Kidney epithelial cell (primary cell): ENCODE measurements around the gene PI16. TPM values are rescaled to one million over a fixed set of nuclear protein-coding genes. Genes with fewer than 3 reads are reported as not detected.
A peak's percentile ranks its signal among the peaks of the same experiment; 100 is the strongest.

ENCODE experiments used
- DNase-seq: peaks from one replicate; pipeline ENCODE4 v3.0.0-alpha.2; 2010; ENCODE audit warnings: low read depth
- H3K27me3 ChIP-seq: 2 replicates; pipeline ENCODE4 v1.6.0; 2011; ENCODE audit warnings: low read length; ENCODE audit not compliant: control insufficient read depth, insufficient read depth
- H3K36me3 ChIP-seq: 2 replicates; pipeline ENCODE4 v1.5.1; 2011; ENCODE audit warnings: low read length; ENCODE audit not compliant: control insufficient read depth, insufficient read depth
- H3K4me3 ChIP-seq: 2 replicates; pipeline ENCODE4 v1.5.1; 2011; ENCODE audit warnings: low read depth, mild to moderate bottlenecking, control low read depth, low read length
- total RNA-seq: library from RNA; depleted of rRNA; stranded (reverse); fragments of >200 nt; gene quantifications from 2 replicates; pipeline ENCODE4 v1.2.3, GENCODE V29; 2015
- TF ChIP-seq, protein P1 (sequence below): IDR thresholded peaks from 2 replicates; pipeline ENCODE4 v1.5.1; 2011; ENCODE audit warnings: mild to moderate bottlenecking, moderate library complexity, low read length, control low read depth, inconsistent platforms; ENCODE audit not compliant: insufficient read depth, poor library complexity, severe bottlenecking

The PI16 gene
- total RNA-seq, 1 donor from 2014 or later, result not detected

DNA sequence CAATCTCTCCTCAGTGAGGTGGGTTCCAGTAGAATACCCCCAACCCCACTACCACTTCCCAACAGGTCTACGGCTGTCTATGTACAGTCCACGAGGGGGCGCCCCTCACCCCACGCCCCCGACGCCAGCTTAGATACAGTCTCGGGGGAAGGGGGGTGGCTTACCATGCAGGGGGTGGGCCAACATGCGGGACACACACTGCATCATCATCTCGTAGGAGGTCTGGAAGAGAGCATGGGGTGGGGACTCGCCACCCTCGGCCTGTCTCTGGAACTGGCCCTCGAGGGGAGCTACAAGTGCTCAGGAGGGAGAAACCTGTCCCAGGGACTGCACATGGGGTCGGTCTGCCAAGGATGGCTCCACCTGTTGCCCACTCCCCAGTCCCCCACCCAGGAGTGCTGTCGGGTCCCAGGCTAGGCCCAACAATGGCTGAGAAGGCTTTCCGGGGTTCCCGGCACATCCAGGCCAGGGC lies 23.0 kb downstream of the PI16 start:
- Histone ChIP-seq H3K4me3 (no peak overlapping the region), H3K27me3 (no peaks in the 10 kb centered on the region), H3K36me3 (peaks cover 4% of the 10 kb centered on the region)
- TF ChIP-seq, protein P1, sequence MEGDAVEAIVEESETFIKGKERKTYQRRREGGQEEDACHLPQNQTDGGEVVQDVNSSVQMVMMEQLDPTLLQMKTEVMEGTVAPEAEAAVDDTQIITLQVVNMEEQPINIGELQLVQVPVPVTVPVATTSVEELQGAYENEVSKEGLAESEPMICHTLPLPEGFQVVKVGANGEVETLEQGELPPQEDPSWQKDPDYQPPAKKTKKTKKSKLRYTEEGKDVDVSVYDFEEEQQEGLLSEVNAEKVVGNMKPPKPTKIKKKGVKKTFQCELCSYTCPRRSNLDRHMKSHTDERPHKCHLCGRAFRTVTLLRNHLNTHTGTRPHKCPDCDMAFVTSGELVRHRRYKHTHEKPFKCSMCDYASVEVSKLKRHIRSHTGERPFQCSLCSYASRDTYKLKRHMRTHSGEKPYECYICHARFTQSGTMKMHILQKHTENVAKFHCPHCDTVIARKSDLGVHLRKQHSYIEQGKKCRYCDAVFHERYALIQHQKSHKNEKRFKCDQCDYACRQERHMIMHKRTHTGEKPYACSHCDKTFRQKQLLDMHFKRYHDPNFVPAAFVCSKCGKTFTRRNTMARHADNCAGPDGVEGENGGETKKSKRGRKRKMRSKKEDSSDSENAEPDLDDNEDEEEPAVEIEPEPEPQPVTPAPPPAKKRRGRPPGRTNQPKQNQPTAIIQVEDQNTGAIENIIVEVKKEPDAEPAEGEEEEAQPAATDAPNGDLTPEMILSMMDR, result peak; percentile 58
- DNase-seq, result no peak

DNA sequence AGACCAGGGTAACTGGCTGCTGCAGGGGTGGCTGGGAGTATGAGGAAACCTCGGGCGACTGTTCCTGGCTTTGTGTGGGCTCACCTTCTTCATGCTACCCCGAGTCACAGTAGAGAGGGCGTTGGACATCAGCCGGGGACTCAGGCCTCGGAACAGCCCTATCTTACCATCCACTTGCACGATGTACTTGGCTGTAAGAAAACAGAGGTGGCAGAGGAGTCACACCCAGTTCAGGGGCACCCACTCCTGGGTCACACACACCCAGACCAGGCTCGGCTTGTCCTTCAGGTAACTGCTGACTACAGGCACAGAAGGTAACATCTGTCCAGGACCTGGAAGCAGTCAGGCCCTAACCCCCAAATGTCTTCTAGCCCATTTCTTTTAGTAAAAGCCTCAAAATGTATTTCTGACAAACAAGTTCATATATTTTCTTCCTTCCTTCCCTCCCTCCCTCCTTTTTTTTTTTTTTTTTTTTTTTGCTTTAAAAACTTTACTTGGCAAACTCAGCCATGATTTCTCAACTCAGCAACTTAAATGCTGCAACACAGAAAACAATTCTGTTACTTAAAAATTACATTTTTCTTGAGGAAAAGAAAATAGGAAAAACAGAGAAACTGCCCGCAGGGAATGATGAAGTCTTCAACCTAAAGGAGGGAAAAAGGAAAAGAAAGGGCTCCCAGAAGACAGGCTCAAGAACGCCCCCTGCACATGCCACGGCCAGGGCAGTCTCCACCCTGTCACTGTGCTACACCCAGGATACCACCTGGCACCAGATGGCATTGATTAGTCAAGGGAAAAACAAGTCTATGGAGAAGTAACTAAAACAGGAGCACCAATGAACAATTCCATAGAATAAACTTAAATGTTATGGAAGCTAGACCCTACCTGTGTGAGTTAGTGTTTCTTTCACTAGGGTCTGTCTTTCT lies 24.1 kb downstream of the PI16 start:
- peaks cover 4% of the 10 kb centered on the region for H3K36me3 ChIP-seq
- H3K27me3 ChIP-seq, result no peaks in the 10 kb centered on the region
- no peak for DNase-seq
- H3K4me3 ChIP-seq, result no peak overlapping the region
- TF ChIP-seq, protein P1, result no peak

DNA sequence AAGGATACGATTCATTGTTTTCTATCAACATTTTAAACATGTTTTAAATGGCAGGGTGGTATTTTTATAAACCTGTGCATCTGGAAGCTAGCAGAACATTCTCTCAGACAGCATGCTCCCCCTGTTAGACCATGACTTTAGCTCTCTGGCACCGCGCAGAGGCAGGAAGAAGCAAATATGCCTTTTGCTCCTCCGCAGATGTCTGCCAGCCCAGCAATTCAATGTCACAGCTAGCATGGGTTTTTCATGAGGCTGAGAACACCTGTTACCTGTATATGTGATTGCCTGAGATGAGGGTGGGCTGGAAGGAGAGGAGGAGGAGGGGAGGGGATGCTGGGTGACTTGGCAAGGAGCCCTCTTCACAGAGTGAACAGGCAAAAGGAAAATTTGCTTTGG lies 24.8 kb downstream of the PI16 start:
- DNase-seq, result no peak
- Histone ChIP-seq H3K36me3 (peaks cover 4% of the 10 kb centered on the region), H3K4me3 (no peak overlapping the region)

DNA sequence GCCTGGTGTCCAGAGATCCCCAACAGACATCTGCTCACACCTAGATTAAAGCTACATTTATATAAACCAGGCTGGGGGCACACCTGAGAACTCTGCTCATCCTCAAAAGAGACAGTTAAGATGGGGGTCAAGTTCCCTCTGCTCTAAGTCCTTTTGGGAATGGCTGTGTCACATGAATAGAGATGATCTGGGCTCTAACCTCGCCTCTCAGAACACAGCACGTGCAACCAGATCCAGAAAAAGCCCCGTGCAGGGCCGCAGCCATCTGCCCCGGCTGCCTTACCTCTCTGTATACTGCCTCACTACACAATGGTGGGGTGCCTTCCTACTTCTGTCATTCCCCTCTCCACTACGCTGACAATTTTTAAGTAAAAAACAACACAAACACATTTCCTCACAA lies 25.6 kb downstream of the PI16 start:
- no peak for DNase-seq
- Histone ChIP-seq H3K4me3 (no peak overlapping the region), H3K27me3 (no peaks in the 10 kb centered on the region), H3K36me3 (peaks cover 4% of the 10 kb centered on the region)
- TF ChIP-seq, protein P1, result no peak

More for the DNA sequence above, 24.8 kb downstream of the PI16 start:
- TF ChIP-seq, protein P1, result peak; percentile 58
- H3K27me3 ChIP-seq, result no peaks in the 10 kb centered on the region

DNA sequence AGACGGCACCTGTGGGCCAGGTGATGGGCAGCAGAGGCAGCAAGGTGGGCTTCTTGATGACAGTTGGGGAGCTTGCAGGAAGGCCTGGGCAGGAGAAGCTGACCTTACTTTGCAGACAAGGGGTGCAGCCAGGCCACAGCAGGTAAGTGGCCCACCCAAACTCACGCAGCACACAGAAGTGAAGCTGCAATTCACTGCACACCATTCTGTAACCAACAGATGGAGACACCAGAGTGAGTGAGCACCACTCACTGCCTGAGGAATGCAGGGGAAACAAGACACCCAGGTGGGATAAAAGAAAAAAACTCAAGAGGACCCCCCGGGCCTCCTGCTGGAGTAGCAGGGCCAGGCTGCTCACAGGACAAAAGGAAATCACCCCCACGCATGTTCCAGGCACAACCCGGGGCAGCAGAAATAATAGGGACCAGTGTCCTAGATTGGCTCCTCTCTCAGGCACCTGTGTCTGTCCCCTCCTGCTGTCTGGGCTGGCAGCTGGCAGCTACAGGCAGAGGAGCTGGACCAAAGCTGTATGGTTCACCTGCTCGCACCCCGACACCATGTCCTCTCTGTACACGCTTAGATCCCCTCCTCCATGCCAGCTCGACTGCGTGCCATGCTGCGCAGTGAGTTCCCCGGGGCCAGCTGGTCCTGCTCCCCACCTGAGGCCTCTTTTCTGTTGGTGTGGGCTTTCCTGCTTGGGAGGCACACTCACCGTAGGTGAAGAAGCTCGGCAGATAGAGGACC lies 26.5 kb downstream of the PI16 start:
- H3K27me3 ChIP-seq, result no peaks in the 10 kb centered on the region
- peaks cover 4% of the 10 kb centered on the region for H3K36me3 ChIP-seq
- TF ChIP-seq, protein P1, result peak; percentile 25
- H3K4me3 ChIP-seq, result no peak overlapping the region
- no peak for DNase-seq
